HG02870 (cell line): ENCODE data around the gene MFNG.

ENCODE experiments used
- ATAC-seq: cut with Tn5 transposase; IDR thresholded peaks from one replicate; pipeline ENCODE4 v1.9.1; 2021; ENCODE audit warnings: mild to moderate bottlenecking, moderate library complexity; ENCODE audit not compliant: unreplicated experiment

MFNG gene

DNA sequence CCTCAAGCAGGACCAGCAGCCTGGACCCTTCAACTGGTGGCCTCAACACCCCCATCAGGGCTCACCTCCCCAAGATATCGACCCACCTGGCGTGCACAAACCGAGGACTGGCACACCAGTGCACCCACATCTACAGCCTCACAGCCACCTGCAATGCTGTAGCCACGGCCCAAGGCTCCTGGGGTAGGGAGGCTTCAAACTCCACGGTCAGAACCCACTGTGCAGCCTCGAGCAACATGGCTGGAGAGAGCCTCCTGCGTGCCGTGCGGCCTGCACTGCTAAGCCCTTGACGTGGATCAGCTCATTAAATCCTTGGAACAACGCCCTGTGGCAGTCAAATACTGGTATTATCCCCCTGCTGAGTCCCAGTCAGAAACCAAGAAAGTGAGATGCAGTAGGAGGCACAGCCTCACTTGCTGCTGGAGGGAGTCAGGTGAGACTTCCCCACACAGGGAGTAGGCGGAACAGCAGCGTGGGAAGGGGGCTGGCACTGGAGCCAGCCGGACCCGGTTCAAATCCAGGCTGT, 28.4 kb upstream of the MFNG start:
- no peak for ATAC-seq

- no peak for ATAC-seq
These were observed 25.4 kb upstream of the MFNG start for GRCh38 chr22:37511395-37512104.

DNA sequence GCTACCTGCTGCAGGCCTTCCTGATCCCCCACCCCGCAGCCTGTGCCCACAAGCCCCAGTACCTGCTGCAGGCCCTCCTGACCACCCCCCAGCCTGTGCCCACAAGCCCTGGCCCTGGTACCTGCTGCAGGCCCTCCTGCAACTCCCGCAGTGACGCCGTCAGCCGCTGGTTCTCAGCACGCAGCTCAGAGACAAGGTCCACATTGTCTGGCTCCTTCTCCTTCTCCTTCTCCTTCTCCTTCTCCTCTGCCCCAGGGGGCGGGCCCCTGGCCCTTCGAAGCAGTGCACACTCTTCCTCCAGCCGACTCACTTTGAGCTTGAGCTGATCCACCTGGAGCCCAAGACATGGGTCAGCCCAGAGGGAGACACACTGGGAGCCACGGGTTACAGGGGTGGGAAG, 23.9 kb upstream of the MFNG start:
- ATAC-seq = no peak

GRCh38 chr22:37509059-37509860, 23.1 kb upstream of the MFNG start:
- no peak for ATAC-seq

DNA sequence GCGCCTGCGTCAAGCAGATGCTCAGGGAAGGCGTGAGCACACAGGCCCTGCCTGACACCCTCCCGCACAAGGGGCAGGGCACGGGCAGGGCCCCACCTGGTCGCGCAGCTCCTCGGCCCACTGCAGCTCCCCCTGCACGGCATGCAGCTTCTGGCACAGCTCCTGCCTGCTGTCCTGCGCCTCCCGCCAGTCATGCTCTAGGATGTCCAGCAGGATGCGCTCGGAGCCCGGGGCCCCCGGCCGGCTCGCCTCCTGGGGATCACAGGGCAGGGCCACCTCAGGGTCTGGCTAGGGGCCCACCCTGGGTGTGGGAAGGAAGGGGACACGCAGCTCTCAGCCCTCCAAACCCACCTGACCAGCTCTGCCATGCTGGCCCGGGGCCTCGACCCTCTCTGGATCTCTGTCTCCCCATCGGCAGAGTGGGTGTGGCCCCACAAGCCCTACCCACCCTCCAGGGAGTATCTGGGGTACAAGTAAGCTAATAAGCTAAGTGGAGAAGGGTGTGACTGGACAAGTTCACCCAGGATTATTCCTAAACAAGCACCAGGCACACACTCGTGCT, 22.3 kb upstream of the MFNG start:
- no peak for ATAC-seq

GRCh38 chr22:37507731-37508130, 21.5 kb upstream of the MFNG start:
- no peak for ATAC-seq

DNA sequence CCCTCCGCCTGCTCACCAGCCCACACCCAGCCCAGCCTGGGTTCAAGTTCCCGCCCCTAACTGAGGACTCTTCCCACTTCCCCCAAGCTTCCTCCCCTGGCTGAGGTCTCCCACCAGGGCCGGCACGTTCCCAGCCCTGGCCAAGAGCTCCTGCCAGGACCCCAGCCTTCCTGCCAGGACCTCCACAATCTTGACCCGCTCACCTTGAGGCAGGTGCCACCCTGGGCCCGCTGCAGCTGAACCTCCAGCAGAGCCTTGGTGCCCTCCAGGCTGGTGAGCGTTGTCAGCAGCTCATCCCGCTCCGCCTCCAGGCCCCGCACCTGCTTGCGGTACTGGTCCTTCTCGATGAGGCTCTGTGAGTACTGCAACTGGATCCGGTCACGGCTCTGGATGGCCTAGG, 19.8 kb upstream of the MFNG start:
- ATAC-seq = no peak

DNA sequence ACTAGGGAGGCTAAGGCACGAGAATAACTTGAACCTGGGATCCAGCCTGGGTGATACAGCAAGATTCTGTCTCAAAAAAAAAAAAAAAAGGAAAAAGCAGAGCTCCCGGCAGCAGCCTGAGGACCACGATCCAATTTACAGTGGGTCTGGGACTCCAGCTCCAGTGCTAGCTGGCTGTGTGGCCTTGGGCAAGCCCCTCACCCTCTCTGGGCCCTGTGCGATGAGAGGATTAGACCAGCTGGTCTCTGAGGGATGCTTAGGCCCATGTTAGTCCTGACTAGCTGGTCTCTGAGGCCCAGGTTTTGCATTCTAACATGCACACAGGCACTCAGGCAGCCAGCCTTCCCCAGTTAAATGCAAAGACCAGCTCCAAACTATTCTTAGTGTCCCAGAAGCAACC, 19.4 kb upstream of the MFNG start:
- ATAC-seq = no peak

DNA sequence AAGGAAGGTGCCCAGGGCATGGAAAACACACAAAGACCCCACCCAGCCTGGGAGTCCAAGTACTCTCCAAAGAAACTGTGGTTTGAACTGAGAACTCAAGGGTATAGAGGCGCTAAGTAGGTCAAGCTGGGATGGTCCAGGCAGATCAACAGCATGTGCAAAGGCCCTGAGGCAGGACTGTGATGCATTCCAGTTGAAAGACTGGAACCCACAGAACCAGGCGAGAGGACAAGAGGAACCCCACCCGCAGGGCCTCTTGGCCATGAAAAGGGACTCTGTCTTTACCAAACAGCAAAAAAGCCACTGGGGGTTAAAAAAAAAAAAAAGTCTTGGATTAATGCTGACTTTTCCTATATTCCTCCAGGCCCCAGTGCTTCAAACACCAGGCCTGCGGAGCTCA, 18.8 kb upstream of the MFNG start:
- ATAC-seq = no peak

GRCh38 chr22:37503850-37504249, 17.7 kb upstream of the MFNG start:
- ATAC-seq = no peak

GRCh38 chr22:37503183-37503683, 17.0 kb upstream of the MFNG start:
- no peak for ATAC-seq

DNA sequence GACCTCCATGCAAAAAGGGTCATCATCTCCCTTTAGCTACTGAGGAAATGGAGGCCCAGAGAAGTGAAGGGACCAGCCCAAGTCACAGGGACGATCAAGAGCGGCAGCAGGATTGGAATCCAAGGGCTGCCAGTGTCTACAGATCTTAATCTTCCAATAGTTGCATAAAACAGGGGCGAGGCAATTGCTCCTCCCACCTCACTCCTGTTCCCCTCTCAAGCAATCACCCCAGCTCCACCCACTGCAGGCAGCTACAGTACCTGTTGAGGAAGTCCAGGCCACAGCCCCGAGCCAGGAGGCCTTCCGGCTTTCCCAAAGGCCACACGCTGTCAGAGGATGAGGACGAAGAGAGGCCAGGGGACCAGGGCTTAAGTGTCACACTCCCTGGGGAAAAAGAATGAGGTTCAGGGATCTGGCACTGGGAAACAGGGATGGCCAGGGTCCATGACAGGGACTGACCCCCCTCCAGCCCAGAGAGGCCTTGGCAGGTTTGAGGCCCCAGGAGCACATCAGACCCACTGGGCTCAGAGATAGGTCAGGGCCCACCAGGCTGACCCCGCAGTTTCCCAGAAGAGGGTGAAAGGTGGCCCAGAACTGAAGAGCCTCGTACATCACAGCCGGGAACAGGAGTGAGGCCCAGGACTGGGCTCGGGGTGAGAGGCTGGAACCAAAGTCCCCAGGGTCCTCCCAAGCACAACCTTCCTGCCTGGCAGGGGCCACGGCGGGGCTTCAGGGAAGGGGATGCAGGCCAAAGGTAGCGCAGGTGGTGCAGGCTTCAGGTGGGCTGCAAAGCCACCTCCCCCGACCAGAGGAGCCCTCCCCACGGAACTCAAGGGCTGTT, 16.4 kb upstream of the MFNG start:
- no peak for ATAC-seq

DNA sequence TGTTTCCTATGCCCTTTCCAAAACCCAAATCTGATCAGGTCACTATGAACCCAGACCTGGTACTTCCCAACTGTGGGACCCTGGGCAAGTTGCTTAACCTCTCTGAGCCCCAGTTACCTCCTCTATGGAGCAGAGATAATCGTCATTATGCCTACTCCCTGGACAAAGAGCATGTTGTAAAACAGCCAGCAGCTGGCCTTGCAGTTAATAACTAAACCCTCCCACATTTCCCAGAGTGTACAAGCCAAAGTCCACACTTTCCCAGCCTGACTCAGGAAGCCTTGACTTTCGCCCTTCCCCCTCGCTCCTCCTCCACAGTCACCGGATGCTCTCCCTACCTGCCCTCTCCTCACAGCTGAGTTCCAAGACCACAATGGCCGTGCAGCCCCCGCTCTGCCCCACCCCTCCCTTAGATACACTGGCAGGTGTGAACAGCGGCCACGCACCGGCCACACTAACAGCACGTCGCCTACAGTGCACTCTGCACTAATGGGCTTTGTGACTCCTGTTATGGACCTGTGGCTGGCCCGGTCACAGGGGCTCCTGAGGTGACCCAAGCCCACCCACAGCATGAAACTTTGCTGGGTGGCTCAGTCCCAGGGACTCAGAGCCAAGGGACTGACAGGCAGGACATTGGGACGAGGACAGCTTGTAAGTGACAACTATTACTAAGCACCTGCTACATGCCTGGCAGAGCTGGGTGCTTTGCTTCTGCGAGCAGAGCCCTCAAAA, 15.6 kb upstream of the MFNG start:
- no peak for ATAC-seq

- no peak for ATAC-seq
These were observed 14.8 kb upstream of the MFNG start for GRCh38 chr22:37500745-37501609.

DNA sequence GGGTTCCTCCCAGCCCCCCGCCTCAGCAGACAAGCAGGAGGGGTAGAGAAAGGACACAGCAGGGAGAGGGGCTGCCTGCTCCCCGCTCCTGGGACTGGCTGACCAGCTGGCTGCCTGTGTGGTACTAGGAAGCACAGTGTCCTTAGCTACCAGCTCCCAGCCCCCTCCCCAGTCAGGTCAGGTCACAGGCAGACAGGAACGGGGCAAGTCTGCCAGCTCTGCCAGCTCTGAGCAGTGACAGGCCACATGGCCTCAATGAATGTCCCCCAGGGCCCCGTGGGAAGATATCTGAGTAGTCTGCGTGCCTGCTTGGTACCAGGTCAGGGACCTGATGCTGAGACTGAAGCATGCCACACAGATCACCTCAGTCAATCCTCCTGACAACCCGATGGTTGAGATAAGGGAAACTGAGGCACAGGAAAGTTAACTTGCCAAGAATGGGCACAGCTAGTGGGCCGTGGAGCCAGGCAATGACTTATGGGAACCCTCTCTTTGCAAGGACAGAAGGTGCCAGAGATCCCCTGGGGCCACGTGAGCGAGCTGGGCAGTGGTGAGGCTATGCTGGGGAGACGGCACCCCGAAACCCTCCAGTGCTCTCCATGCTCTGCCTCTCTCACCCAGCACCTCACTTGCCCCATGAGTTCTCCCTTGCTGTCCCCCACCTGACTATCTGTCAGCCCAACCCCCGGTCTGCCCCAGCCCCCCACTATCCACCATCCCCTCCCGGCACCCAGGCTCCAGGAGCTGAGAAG, 13.8 kb upstream of the MFNG start:
- no peak for ATAC-seq

DNA sequence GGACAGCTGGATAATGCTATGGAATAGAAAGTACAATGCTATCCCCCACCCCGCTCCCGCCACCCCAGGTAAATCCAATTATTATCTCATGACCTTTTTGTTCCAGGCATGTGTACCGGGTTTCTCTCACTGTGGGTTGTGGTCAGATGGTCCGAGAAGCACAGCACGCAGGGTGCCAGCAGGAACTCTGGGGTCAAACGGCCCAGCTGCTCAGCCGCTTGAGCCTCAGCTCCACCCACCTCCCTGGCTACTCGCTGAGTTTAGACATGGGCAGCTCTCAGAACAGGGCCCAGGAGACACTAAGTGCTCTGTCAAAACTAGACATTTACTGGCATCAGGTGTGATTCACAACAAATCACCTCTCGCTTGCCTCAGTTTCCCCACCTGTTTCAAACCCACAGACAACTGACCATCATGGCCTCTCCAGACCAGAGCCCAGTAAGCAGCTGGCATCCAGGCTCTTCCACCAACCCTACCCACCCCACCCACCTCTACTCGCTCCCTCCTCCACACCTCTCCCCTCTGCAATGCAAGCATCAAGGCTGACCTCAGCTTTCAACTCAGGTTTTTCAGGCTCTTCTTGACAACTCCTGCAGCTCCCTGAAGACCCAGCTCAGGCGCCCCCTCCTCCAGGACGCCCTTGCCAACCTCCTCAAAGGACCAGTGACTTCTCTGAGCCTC, 13.0 kb upstream of the MFNG start:
- no peak for ATAC-seq

GRCh38 chr22:37498289-37498909, 12.2 kb upstream of the MFNG start:
- no peak for ATAC-seq
